ENCODE data around the gene MAP7D2. TPM values are rescaled to one million over a fixed set of nuclear protein-coding genes. Genes with fewer than 3 reads are reported as not detected.
A peak's percentile ranks its signal among the peaks of the same experiment; 100 is the strongest.

MAP7D2 gene
- total RNA-seq, 2 donors from 2014 or later = 0.50 to 0.60 TPM

GRCh38 chrX:19990556-19991349 is 126.0 kb downstream of the MAP7D2 start, which contains the start of gene BCLAF3:
TSS of gene BCLAF3 (minus strand) at chrX:19991061. CDS start at chrX:19970264, 20,797 bp downstream.
- DNase-seq = peak; percentile 89
- intact Hi-C loops (cut with DNase I) = no loop called here

GRCh38 chrX:19990151-19990555 is 126.6 kb downstream of the MAP7D2 start:
- ATAC-seq = peak; percentile 5
- intact Hi-C loops (cut with DNase I) = no loop called here
- peak; percentile 25 for DNase-seq

More at GRCh38 chrX:19990556-19991349, 126.0 kb downstream of the MAP7D2 start, which contains the start of gene BCLAF3:
- ATAC-seq = peak; percentile 99 to 100

GRCh38 chrX:19987856-19988255 is 128.9 kb downstream of the MAP7D2 start:
- ATAC-seq (no peak), DNase-seq (no peak)
- intact Hi-C loops (cut with DNase I) = loop anchor here in 1 of 2 donors (5.0 kb wide), 1 partner anchor 76 kb away; no protein-coding TSS in a partner anchor

- DNase-seq = no peak
- no peak for ATAC-seq
- intact Hi-C loops (cut with DNase I) = loop anchor here in 1 of 2 donors (5.0 kb wide), 1 partner anchor 74 kb away; no protein-coding TSS in a partner anchor
Measured at GRCh38 chrX:19986531-19986930, 130.2 kb downstream of the MAP7D2 start.

- no peak for ATAC-seq
- intact Hi-C loops (cut with DNase I) = no loop called here
- DNase-seq = no peak
Measured at GRCh38 chrX:19981947-19982346, 134.8 kb downstream of the MAP7D2 start.

- DNase-seq (no peak), ATAC-seq (no peak)
- intact Hi-C loops (cut with DNase I) = no loop called here
Measured at GRCh38 chrX:19975845-19976244, 140.9 kb downstream of the MAP7D2 start.

GRCh38 chrX:19972984-19973383 is 143.7 kb downstream of the MAP7D2 start:
- intact Hi-C loops (cut with DNase I) = no loop called here
- no peak for DNase-seq
- no peak for ATAC-seq

GRCh38 chrX:19968276-19968675 is 148.4 kb downstream of the MAP7D2 start:
- no peak for ATAC-seq
- intact Hi-C loops (cut with DNase I) = no loop called here
- DNase-seq = no peak

- DNase-seq (no peak), ATAC-seq (no peak)
- intact Hi-C loops (cut with DNase I) = no loop called here
Measured at GRCh38 chrX:19966056-19966455, 150.7 kb downstream of the MAP7D2 start.

- ATAC-seq (no peak), DNase-seq (no peak)
- intact Hi-C loops (cut with DNase I) = no loop called here
Measured at GRCh38 chrX:19964017-19964710, 152.5 kb downstream of the MAP7D2 start.

- intact Hi-C loops (cut with DNase I) = no loop called here
- no peak for DNase-seq
- ATAC-seq = no peak
Measured at GRCh38 chrX:19960913-19961312, 155.8 kb downstream of the MAP7D2 start.

GRCh38 chrX:19958552-19959486 is 157.9 kb downstream of the MAP7D2 start:
- no peak for DNase-seq
- intact Hi-C loops (cut with DNase I) = no loop called here
- ATAC-seq = no peak

- no peak for DNase-seq
- intact Hi-C loops (cut with DNase I) = no loop called here
- ATAC-seq = no peak
Measured at GRCh38 chrX:19956923-19957322, 159.8 kb downstream of the MAP7D2 start.

Small RNA genes lying within 50 kb of the gene (microRNA-seq; reads per million reads assigned to microRNA genes)
- 50.8 to 63.5 reads per million in 2 donors for gene MIR23C

Other genes starting within 250 kb of the MAP7D2 start
- gene SH3KBP1, start 229.3 kb downstream of the MAP7D2 start, total RNA-seq = 10 to 100 TPM; 28.6 to 39.5 TPM
- gene BCLAF3, start 125.8 kb downstream of the MAP7D2 start, total RNA-seq = 1 to 10 TPM; 6.5 to 6.9 TPM
- gene EIF1AX, start 24.9 kb upstream of the MAP7D2 start, total RNA-seq = 10 to 100 TPM; 53.2 to 88.5 TPM
- gene RPS6KA3, start 150.0 kb upstream of the MAP7D2 start, total RNA-seq = 10 to 100 TPM; 31.0 to 36.3 TPM

Measured in left cardiac atrium (tissue), 4 donors.